BLaER1 treated with 17β-estradiol and CSF1 and Interleukin-3, amounts not matched to agents 10 nM and 100 nM (cell line): ENCODE data around the gene MAMDC2.
"Not testable (repeated sequence)": the region's sequence is repeated elsewhere in the genome, so short reads cannot be mapped to it uniquely, and the experiment has no call there.

Source experiments
- H3K27ac ChIP-seq, 11 experiments: shearing (Covaris generic); formaldehyde crosslinking; 2 replicates each; pipeline ENCODE4 v1.8.1; 2022
- H3K27me3 ChIP-seq, 11 experiments: shearing (Covaris generic); formaldehyde crosslinking; 2 replicates each; pipeline ENCODE4 v1.8.1; 2022
- H3K36me3 ChIP-seq, 11 experiments: shearing (Covaris generic); formaldehyde crosslinking; 2 replicates each; pipeline ENCODE4 v1.8.1; 2022
- H3K4me1 ChIP-seq, 10 experiments: shearing (Covaris generic); formaldehyde crosslinking; 2 replicates each; pipeline ENCODE4 v1.8.1; 2022
- H3K4me2 ChIP-seq, 11 experiments: shearing (Covaris generic); formaldehyde crosslinking; 2 replicates each; pipeline ENCODE4 v1.8.1; 2022
- H3K4me3 ChIP-seq, 10 experiments: shearing (Covaris generic); formaldehyde crosslinking; 2 replicates each; pipeline ENCODE4 v1.8.1; 2022
- H3K9ac ChIP-seq, 11 experiments: shearing (Covaris generic); formaldehyde crosslinking; 2 replicates each; pipeline ENCODE4 v1.8.1; 2022
- H3K9me3 ChIP-seq, 11 experiments: shearing (Covaris generic); formaldehyde crosslinking; replicated peaks in 1 of 11; 2 replicates each; pipeline ENCODE4 v1.8.1; 2022
- H4K20me1 ChIP-seq, 11 experiments: shearing (Covaris generic); formaldehyde crosslinking; 2 replicates each; pipeline ENCODE4 v1.8.1; 2022
- Cebpa-rat ChIP-seq, 11 experiments: shearing (Covaris generic); IDR thresholded peaks; 2 replicates each; pipeline ENCODE4 v1.8.1; 2022

MAMDC2 gene

DNA sequence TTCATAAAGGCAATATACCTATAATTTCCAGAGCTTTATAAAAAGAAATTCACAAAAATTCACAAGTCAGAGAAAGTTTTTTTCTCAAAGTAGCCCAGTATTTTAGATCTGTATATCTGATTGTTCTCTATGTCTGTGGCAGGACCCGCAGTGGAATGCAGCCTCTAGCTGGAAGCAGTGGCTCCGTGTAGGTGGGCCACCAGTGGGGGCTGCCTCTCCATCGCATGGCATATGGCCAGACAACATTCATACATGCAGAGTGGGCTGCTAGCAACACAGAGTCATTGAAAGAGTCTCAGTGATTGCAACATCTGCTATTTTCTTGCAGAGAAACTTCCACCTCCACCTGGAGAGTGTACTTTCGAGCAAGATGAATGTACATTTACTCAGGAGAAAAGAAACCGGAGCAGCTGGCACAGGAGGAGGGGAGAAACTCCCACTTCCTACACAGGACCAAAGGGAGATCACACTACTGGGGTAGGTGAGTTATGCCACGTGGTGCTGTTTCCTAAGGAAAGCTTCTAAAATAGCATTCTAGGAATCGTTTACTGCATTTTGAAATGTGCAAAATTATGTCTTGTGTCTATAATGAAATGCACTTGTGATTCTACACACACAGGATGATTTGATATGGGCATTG, 126.6 kb downstream of the MAMDC2 start:
- Histone ChIP-seq H4K20me1 (no peaks in the 10 kb centered on the region), H3K4me2 (no peak overlapping the region)
- 0 out of 22 replicates have a peak, but pooled peaks of 2 of the 11 experiments have one; percentile 8 to 13 for TF ChIP-seq Cebpa-rat (IDR thresholded peaks at IDR 0.05)

DNA sequence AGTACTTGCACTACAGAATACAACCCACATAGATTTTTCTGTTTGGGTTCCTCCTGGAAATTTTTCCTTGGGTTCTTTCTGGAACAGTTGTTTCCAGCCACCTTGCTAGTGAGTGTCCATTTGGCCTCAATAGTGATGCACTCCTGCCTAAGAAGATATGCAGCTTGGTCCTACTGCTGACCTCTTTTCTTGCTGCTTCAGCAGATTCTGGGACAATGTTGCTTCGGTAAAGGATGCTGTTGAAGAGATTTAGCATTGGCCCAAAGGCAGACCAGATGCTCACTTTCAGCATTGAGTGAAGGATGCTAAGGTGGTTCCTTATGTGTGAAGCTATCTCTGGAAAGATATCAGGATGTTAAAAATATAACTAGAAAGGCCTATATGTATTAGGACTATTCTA, 128.9 kb downstream of the MAMDC2 start:
- Histone ChIP-seq H4K20me1 (no peaks in the 10 kb centered on the region), H3K27me3 (no peaks in the 10 kb centered on the region), H3K4me2 (no peak overlapping the region), H3K9ac (no peak overlapping the region), H3K36me3 (no peaks in the 10 kb centered on the region), H3K9me3 (no peaks in the 10 kb centered on the region), H3K4me1 (no peaks in the 10 kb centered on the region), H3K27ac (no peak overlapping the region), H3K4me3 (no peak overlapping the region)
- no peak for TF ChIP-seq Cebpa-rat (IDR thresholded peaks at IDR 0.05)

More for the DNA sequence above, 126.6 kb downstream of the MAMDC2 start:
- no peak overlapping the region for H3K27ac ChIP-seq
- H3K9ac ChIP-seq: no peak overlapping the region
- H3K36me3 ChIP-seq: no peaks in the 10 kb centered on the region
- no peaks in the 10 kb centered on the region for H3K4me1 ChIP-seq
- no peaks in the 10 kb centered on the region for H3K9me3 ChIP-seq
- H3K27me3 ChIP-seq: no peaks in the 10 kb centered on the region
- no peak overlapping the region for H3K4me3 ChIP-seq

DNA sequence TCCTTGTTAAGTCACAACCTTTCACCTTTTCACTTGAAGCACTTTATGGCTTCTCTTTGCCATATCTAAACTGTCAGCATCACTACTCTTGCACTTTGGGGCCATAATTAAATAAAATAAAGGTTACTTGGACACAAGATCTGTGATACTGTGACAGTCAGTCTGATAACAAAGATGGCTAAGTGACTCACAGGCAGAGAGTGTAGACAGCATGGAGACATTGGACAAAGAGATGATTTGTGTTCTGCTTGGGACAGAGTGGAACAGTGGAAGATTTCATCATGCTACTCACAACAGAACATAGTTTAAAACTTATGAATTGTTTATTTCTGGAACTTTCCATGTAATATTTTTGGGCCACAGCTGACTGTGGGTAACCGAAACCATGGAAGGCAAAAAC, 133.5 kb downstream of the MAMDC2 start:
- no peaks in the 10 kb centered on the region for H4K20me1 ChIP-seq
- no peaks in the 10 kb centered on the region; a peak in 1 of 22 replicates for H3K9me3 ChIP-seq
- H3K4me1 ChIP-seq: no peaks in the 10 kb centered on the region
- H3K9ac ChIP-seq: no peak overlapping the region
- no peak for TF ChIP-seq Cebpa-rat (IDR thresholded peaks at IDR 0.05)
- H3K36me3 ChIP-seq: no peaks in the 10 kb centered on the region
- no peak overlapping the region for H3K4me2 ChIP-seq
- H3K4me3 ChIP-seq: no peak overlapping the region
- no peaks in the 10 kb centered on the region for H3K27me3 ChIP-seq
- no peak overlapping the region for H3K27ac ChIP-seq

DNA sequence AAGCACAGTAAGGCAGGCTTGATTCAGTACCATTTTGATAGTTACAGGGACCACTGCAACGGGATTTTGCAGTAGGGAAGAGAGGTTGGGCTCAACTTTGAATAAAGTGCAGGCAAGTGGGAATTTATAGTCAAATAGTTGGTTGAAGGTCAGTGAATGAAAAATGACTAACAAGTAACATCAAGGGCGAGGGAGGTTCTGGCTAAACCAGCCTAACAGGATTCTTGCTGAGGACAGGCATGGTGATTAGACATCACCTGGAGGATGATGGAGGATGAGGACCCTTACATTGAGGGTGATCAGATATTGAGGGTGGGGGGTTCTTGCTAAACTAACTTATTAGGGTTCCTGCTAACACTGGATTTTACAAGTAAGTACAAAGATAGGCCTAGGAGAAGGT, 149.1 kb downstream of the MAMDC2 start:
- TF ChIP-seq Cebpa-rat (IDR thresholded peaks at IDR 0.05): no peak
- Histone ChIP-seq H4K20me1 (no peaks in the 10 kb centered on the region), H3K4me2 (no peak overlapping the region), H3K27me3 (no peaks in the 10 kb centered on the region), H3K9me3 (peaks cover 0 to 9% (median 0%) of the 10 kb centered on the region in 11 experiments; a peak in 1 of 22 replicates), H3K36me3 (no peaks in the 10 kb centered on the region), H3K27ac (no peak overlapping the region), H3K4me1 (no peaks in the 10 kb centered on the region), H3K4me3 (no peak overlapping the region), H3K9ac (no peak overlapping the region)

DNA sequence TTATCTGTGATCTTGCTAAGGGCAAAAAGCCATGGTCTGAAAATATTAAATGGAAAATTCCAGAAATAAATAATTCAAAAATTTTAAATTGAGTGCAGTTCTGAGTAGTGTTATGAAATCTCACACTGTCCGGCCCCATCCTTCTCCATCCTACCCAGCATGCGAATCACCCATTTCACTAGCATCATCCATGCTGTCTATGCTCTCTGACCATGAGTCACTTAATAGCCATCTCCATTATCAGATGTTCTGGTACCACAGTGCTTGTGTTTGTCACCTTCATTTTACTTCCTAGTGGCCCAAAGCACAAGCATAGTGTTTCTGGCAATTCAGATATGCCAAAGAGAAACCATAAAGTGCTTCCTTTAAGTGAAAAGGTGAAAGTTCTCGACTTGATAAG, 151.8 kb downstream of the MAMDC2 start:
- Histone ChIP-seq H3K9me3 (no peaks in the 10 kb centered on the region), H3K4me1 (no peaks in the 10 kb centered on the region), H3K9ac (no peak overlapping the region), H4K20me1 (no peaks in the 10 kb centered on the region), H3K27me3 (no peaks in the 10 kb centered on the region), H3K4me3 (no peak overlapping the region), H3K4me2 (no peak overlapping the region), H3K27ac (no peak overlapping the region), H3K36me3 (no peaks in the 10 kb centered on the region)
- no peak for TF ChIP-seq Cebpa-rat (IDR thresholded peaks at IDR 0.05)

DNA sequence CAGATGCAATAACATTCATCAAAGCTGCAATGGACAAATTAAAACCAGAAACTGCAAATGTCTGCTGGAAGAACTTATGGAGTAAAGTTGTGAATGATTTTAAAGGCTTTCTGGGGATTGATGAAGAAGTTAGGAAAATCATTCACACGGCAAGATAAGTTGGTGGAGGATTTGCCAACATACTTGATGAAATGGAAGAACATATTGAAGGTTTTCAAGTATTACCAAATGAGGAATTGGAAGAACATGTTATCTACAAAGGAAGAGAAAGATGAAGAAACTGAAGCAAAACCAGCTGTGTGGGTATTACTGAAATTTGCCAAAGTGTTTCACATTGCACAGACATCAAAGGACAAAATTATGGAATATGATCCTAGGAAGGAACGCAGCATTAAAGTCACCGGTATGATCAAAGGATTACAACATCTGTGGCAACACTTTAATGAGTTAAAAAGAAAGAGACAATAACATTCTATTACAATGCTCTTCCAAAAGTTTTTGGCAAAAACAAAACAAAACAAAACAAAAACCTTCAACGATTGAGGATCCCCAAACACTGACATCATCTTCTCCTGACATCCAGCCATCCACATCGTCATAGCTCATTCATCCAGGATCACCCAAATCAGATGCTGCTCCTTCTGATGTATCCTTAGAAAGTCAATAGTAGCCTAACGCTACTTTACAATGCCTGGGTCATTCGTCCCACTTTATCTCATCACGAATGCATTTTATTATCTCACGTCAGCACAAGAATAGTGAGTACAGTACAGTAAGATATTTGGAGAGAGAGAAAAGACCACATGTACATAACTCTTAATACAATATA, 153.8 kb downstream of the MAMDC2 start:
- H3K36me3 ChIP-seq: no peaks in the 10 kb centered on the region
- no peaks in the 10 kb centered on the region for H3K4me1 ChIP-seq
- no peaks in the 10 kb centered on the region for H4K20me1 ChIP-seq
- no peak overlapping the region for H3K27ac ChIP-seq
- H3K4me3 ChIP-seq: no peak overlapping the region
- TF ChIP-seq Cebpa-rat (IDR thresholded peaks at IDR 0.05): no peak
- H3K27me3 ChIP-seq: no peaks in the 10 kb centered on the region
- H3K4me2 ChIP-seq: no peak overlapping the region
- no peaks in the 10 kb centered on the region for H3K9me3 ChIP-seq
- no peak overlapping the region for H3K9ac ChIP-seq

DNA sequence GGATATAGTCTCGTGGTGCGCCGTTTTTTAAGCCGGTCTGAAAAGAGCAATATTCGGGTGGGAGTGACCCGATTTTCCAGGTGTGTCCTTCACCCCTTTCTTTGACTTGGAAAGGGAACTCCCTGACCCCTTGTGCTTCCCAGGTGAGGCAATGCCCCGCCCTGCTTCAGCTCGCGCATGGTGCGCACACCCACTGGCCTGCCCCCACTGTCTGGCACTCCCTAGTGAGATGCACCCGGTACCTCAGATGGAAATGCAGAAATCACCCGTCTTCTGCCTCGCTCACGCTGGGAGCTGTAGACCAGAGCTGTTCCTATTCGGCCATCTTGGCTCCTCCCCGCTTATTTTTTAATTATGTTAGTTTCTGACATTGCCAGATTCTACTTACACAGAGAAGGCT, 161.1 kb downstream of the MAMDC2 start:
- H3K4me1 ChIP-seq, H3K4me3 ChIP-seq, H3K27ac ChIP-seq, H3K27me3 ChIP-seq, H3K9ac ChIP-seq, H3K4me2 ChIP-seq, H4K20me1 ChIP-seq, H3K36me3 ChIP-seq: not testable (repeated sequence)
- H3K9me3 ChIP-seq: peaks cover 0 to 12% (median 0%) of the 10 kb centered on the region in 11 experiments; a peak in 1 of 22 replicates

DNA sequence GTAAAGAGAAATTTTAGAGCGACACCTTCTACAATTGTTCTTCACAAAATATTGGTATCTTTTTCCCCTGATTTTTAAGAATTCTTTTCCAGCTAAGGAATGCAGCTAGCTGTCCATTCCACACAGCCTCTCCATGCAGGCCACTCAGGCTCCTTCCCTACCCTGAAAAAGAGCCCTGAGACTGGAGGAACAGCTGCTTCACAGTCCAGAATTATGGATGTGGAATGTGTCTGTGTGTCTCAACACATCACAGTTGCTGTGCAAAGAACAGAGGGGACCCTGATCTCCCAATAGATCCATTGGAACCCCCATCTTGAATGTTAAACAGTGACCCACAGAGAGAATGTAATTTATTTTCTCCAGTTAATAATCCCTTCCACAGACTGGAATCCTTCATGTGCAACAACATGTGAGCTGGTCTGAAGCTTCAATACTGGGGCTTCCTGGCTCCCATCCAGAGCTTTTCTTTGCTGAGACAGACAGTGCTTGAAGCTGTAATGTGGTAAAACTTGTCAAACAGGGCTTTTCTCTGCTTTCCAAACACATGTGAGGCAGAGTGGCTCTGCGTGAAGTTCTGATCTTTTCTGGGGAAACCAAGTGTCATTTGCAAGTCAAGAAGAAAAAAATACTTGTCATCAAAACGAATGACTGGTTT, 161.8 kb downstream of the MAMDC2 start:
- Histone ChIP-seq H3K27me3 (no peaks in the 10 kb centered on the region), H3K36me3 (no peaks in the 10 kb centered on the region), H3K4me2 (no peak overlapping the region), H3K4me3 (no peak overlapping the region), H3K27ac (no peak overlapping the region), H3K9me3 (peaks cover 0 to 12% (median 0%) of the 10 kb centered on the region in 11 experiments; a peak in 1 of 22 replicates), H3K4me1 (no peaks in the 10 kb centered on the region), H3K9ac (no peak overlapping the region), H4K20me1 (no peaks in the 10 kb centered on the region)
- TF ChIP-seq Cebpa-rat (IDR thresholded peaks at IDR 0.05): no peak

DNA sequence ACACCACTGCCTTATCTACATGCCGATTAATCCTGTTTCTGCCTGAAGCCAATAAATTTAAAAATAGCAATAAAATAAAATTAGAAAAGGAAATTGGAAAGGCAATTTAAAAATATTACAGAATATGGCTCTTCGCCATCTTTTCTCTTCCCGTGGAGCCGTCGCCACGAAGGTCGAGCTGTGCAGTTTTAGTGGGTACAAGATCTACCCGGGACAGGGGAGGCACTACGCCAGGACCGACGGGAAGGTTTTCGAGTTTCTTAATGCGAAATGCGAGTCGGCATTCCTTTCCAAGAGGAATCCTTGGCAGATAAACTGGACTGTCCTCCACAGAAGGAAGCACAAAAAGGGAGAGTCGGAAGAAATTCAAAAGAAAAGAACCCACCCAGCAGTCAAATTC, 173.4 kb downstream of the MAMDC2 start:
- TF ChIP-seq Cebpa-rat (IDR thresholded peaks at IDR 0.05): no peak
- Histone ChIP-seq H3K36me3 (peaks cover 0 to 7% (median 0%) of the 10 kb centered on the region in 11 experiments; a peak in 1 of 22 replicates), H3K4me2 (no peak overlapping the region), H3K9ac (no peak overlapping the region), H3K27me3 (no peaks in the 10 kb centered on the region), H3K4me1 (no peaks in the 10 kb centered on the region), H4K20me1 (no peaks in the 10 kb centered on the region), H3K27ac (no peak overlapping the region), H3K9me3 (peaks cover 7 to 15% (median 12%) of the 10 kb centered on the region in 11 experiments; a peak in 20 of 22 replicates), H3K4me3 (no peak overlapping the region)
